Measurements from ENCODE around the gene COL17A1.
A peak's percentile ranks its signal among the peaks of the same experiment; 100 is the strongest.

Gene COL17A1

GRCh38 chr10:104032144-104032775 is 53.4 kb downstream of the COL17A1 start:
- no peak for DNase-seq

- DNase-seq: no peak
Observed at GRCh38 chr10:104031631-104032030, 54.0 kb downstream of the COL17A1 start.

GRCh38 chr10:104029521-104029860 is 56.2 kb downstream of the COL17A1 start:
- DNase-seq: no peak

GRCh38 chr10:104028823-104029520 is 56.7 kb downstream of the COL17A1 start:
- DNase-seq: no peak

- DNase-seq: peak; percentile 31 to 35
Observed at GRCh38 chr10:104028146-104028545, 57.5 kb downstream of the COL17A1 start.

GRCh38 chr10:104026762-104027161 is 58.9 kb downstream of the COL17A1 start:
- no peak for DNase-seq

GRCh38 chr10:104025524-104025923 is 60.2 kb downstream of the COL17A1 start:
- DNase-seq: no peak

- no peak for DNase-seq
Observed at GRCh38 chr10:104022026-104022425, 63.7 kb downstream of the COL17A1 start.

GRCh38 chr10:104021246-104021645 is 64.4 kb downstream of the COL17A1 start:
- DNase-seq: no peak

- no peak for DNase-seq
Observed at GRCh38 chr10:104020020-104020419, 65.7 kb downstream of the COL17A1 start.

GRCh38 chr10:104018471-104018870 is 67.2 kb downstream of the COL17A1 start:
- no peak for DNase-seq

GRCh38 chr10:104016661-104017060 is 69.0 kb downstream of the COL17A1 start:
- DNase-seq: no peak

- DNase-seq: no peak
Observed at GRCh38 chr10:104014176-104014575, 71.5 kb downstream of the COL17A1 start.

GRCh38 chr10:104013489-104013888 is 72.2 kb downstream of the COL17A1 start:
- DNase-seq: no peak

GRCh38 chr10:104011904-104012303 is 73.8 kb downstream of the COL17A1 start:
- DNase-seq: no peak

GRCh38 chr10:104005172-104005863 is 80.4 kb downstream of the COL17A1 start:
- no peak for DNase-seq

GRCh38 chr10:104002911-104003310 is 82.8 kb downstream of the COL17A1 start:
- no peak for DNase-seq

GRCh38 chr10:103998805-103999204 is 86.9 kb downstream of the COL17A1 start:
- no peak for DNase-seq

GRCh38 chr10:103995134-103995533 is 90.5 kb downstream of the COL17A1 start:
- DNase-seq: no peak

GRCh38 chr10:103991393-103992128 is 94.1 kb downstream of the COL17A1 start:
- DNase-seq: no peak

GRCh38 chr10:103990531-103990930 is 95.1 kb downstream of the COL17A1 start:
- no peak for DNase-seq

GRCh38 chr10:103990121-103990520 is 95.6 kb downstream of the COL17A1 start:
- DNase-seq: no peak

- DNase-seq: no peak
Observed at GRCh38 chr10:103986360-103986759, 99.3 kb downstream of the COL17A1 start.

- no peak for DNase-seq
Observed at GRCh38 chr10:103985726-103986125, 100.0 kb downstream of the COL17A1 start.

Measured in activated CD4-positive, alpha-beta T cell treated with anti-CD3 and anti-CD28 coated beads for 4 hours (primary cell).